Heart left ventricle (tissue), 13 donors: Measurements from ENCODE around the gene KCP.

Experiments used
- POLR2A ChIP-seq, 2 donors: fragments of 450-650 bp; IDR thresholded peaks; one replicate each; pipeline ENCODE4 v1.6.1; 2017; ENCODE audit warnings: antibody characterized with exemption in 2 of 2, mild to moderate bottlenecking in 2 of 2, moderate library complexity in 2 of 2
- TF ChIP-seq, protein P1 (sequence below), 12 donors: fragments of 200-600 bp; sonication (generic) in 4 of 12; IDR thresholded peaks; one replicate each; pipeline versions ENCODE4 v1.5.0 to v1.8.0; 2018 to 2022; ENCODE audit warnings: antibody characterized with exemption in 12 of 12, mild to moderate bottlenecking in 5 of 12
- donor health status: ischemic (EF 13 %, LVEDD 7.1; RV severe dilation, severe dysfunction).
- donor health status: DM: no; HTN: yes; CAD: no.
- donor health status: DM: no; HTN: no; CAD: no.
- donor health status: ischemic (EF 25% LVEDD 6.9; RV normal size, moderate dysfunction).
- donor health status: ischemic (EF 25% LVEDD 5.7; RV mildly dilated, moderate dysfunction).
- donor health status: ischemic (EF 35%, LVEDD 5.7; RV mildly dilated, moderate dysfunction).
- donor health status: nonischemic (EF 11% LVEDD 7.7; RV severe dilation, severe dysfunction).
- donor health status: DM: yes; HTN: yes; CAD: no.
- donor health status: PGD.
- donor health status: ischemic (EF 29% LVEDD 5.4; RV normal size, mild dysfunction).
- donor health status: nonischemic (EF 23%, LVEDD 6.1; RV moderate dilation, normal function).

DNA sequence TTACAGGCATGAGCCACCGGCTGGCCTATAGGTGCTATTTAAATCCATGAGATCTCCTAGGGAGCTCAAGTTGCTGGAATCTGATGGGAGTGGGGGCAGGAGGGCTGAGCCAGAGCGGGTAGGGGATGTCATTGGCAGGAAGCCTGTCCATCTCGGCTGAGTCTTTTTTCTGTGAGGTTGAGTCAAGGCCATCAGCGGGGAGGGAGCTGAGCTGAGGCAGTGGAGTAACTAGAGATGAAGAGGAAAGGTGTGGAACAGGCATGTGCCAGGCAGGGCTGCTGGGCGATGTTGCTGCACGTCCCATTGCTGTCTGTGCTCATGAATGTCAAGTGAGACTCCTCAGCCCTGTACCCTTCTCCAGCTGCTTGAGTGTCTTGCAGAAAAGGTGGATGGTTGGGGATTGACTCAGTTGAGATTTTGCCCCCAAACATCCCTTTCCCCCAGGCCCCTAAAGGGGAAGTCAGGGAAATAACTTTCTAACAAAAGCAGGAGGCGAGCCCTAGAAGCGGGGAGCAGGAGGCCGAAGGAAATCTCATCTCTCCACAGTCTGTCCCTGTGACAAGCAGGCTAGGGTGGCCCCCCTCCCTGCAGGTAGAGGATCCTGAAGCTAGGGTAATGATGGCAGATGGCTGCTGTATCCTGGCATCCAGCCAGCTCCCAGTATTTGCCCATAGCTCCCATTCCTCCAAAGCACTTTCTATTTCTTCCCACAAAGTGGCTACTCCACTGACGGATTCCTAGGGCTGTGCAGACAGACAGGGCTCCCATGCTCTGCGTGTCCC, 42.5 kb downstream of the KCP start:
- TF ChIP-seq, protein P1, sequence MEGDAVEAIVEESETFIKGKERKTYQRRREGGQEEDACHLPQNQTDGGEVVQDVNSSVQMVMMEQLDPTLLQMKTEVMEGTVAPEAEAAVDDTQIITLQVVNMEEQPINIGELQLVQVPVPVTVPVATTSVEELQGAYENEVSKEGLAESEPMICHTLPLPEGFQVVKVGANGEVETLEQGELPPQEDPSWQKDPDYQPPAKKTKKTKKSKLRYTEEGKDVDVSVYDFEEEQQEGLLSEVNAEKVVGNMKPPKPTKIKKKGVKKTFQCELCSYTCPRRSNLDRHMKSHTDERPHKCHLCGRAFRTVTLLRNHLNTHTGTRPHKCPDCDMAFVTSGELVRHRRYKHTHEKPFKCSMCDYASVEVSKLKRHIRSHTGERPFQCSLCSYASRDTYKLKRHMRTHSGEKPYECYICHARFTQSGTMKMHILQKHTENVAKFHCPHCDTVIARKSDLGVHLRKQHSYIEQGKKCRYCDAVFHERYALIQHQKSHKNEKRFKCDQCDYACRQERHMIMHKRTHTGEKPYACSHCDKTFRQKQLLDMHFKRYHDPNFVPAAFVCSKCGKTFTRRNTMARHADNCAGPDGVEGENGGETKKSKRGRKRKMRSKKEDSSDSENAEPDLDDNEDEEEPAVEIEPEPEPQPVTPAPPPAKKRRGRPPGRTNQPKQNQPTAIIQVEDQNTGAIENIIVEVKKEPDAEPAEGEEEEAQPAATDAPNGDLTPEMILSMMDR (IDR thresholded peaks at IDR 0.05): no peak
- TF ChIP-seq POLR2A (IDR thresholded peaks at IDR 0.05): no peak
